ENCODE results near the gene ZNF12.
"Not testable (repeated sequence)": the region's sequence is repeated elsewhere in the genome, so short reads cannot be mapped to it uniquely, and the experiment has no call there.

Gene ZNF12

GRCh38 chr7:6691609-6692106 is 15.1 kb downstream of the ZNF12 start:
- no peak for DNase-seq (ENCODE audit: low spot score)

- DNase-seq (ENCODE audit: low spot score) = no peak
Measured at GRCh38 chr7:6691103-6691502, 15.6 kb downstream of the ZNF12 start.

- no peak for DNase-seq (ENCODE audit: low spot score)
Measured at GRCh38 chr7:6680146-6680545, 26.6 kb downstream of the ZNF12 start.

- DNase-seq (ENCODE audit: low spot score) = no peak
Measured at GRCh38 chr7:6675807-6676405, 30.8 kb downstream of the ZNF12 start.

DNA sequence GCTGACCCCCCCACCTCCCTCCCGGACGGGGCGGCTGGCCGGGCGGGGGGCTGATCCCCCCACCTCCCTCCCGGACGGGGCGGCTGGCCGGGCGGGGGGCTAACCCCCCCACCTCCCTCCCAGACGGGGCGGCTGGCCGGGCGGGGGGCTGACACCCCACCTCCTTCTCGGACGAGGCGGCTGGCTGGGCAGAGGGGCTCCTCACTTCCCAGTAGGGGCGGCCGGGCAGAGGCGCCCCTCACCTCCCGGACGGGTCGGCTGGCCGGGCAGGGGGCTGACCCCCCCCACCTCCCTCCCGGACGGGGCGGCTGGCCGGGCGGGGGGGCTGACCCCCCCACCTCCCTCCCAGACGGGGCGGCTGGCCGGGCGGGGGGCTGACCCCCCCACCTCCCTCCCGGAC is 35.9 kb downstream of the ZNF12 start:
- not testable (repeated sequence) for DNase-seq (ENCODE audit: low spot score)

GRCh38 chr7:6658618-6659345 is 48.0 kb downstream of the ZNF12 start:
- no peak for DNase-seq (ENCODE audit: low spot score)

GRCh38 chr7:6656413-6656812 is 50.3 kb downstream of the ZNF12 start:
- DNase-seq (ENCODE audit: low spot score) = no peak

DNA sequence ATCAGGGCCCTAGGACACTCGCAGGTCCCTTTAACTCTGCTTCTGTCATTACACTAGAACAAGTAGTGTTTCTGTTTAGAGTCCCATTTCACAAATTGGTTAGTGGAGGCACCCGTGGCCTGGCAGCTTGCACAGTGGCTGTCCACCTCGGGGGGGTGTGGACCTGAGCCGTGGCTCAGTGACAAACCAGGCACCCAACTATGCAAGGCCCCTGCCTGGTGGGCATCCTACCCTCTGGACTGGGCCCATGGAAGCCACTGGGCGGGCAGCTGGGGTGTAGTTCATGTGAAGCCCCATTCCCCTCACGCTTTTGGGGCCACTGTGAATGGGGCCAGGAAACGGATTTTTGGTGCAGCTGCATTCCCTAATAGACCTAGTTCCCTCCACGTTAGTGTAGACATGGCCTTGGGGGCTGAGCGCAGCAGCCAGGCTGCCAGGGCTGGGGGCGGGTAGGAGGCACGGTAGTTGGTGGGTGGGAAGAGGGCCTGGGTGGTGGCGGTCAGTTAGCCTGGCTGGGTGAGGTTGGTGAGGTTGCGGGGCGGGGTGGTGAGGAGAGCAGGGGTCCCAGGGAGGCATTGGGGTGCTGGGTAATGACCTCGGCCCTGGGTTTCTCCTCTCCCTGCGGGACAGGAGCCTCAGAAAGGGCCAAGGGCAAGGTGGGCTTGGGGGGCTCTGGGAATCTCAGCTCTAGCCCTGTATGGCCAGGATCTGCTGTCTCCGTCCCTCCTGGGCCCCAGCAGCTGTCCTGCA is 50.9 kb downstream of the ZNF12 start:
- DNase-seq (ENCODE audit: low spot score) = no peak

- no peak for DNase-seq (ENCODE audit: low spot score)
Measured at GRCh38 chr7:6654842-6655610, 51.7 kb downstream of the ZNF12 start.

- no peak for DNase-seq (ENCODE audit: low spot score)
Measured at GRCh38 chr7:6654113-6654841, 52.5 kb downstream of the ZNF12 start.

- no peak for DNase-seq (ENCODE audit: low spot score)
Measured at GRCh38 chr7:6653071-6654003, 53.4 kb downstream of the ZNF12 start.

- DNase-seq (ENCODE audit: low spot score) = no peak
Measured at GRCh38 chr7:6652446-6653011, 54.2 kb downstream of the ZNF12 start.

DNA sequence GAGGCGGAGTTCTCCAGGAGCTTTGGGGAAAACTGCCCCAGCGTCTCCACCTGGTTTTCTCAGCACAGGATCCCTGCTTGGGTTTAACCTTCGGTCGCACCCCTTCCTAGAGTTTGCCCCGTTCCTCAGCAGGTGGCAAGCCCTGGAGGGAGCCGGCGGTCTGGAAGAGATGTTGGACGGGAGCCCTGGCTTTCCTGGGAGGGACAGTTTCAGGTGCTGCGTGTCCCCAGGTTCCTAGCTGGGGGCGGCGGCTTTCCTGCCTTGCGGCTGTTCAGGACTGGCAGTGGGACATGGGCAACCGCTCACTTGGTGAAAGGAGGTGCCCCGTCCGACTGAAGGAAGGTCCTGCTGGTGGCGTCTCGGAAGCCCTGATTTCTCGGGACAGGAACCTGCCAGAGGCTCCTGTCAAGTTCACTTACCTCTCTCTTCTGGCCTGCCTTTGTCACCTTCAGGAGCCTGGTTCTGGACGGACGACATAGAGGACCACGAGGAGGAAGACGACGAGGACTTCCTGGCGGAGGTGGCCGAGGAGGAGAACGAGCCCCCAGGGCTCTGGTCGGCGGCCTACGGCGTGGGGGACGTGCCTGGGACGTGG is 54.8 kb downstream of the ZNF12 start:
- DNase-seq (ENCODE audit: low spot score) = no peak

DNA sequence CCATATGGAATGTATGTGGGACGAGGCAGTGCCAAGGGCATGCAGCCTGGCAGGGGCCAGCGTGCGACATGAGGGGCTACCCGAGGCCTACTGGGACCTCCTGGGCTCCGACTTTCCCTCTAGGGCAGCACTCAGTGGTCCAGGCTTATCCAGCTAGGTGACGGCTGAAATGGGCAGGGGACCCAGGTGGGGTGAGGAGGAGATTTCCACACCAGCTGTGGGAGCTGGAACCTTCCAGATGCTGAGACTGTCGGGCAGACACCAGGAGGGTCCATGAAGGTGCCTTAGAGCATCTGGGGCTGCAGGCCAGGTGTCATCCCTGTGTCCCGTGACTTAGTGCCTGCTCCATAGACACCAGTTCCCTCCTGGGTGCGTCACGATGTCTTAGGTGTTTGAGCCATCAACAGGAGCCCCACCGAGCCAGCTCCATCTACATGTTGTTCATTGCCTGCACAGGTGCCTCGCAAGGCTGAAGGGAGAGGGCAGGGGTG is 56.2 kb downstream of the ZNF12 start:
- DNase-seq (ENCODE audit: low spot score) = no peak

DNA sequence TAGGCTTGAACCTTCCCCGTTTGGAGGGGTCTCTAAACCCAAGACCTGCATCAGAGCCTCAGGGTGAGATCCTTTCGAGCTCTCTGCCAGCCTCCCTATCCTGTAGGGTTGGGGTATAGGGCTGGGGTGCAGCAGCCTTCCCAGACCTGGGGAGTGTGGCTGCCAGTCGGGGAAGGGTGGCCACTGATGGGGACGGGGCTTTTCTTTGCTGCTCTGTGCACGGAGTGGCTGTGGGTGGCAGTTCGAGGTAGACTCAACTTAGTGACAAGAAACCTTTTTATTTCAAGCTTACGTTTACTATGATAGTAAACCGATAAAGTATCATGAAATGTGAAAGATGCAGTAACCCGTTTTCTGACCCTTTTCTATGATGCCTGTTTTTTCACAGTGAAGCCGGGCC is 56.7 kb downstream of the ZNF12 start:
- no peak for DNase-seq (ENCODE audit: low spot score)

DNA sequence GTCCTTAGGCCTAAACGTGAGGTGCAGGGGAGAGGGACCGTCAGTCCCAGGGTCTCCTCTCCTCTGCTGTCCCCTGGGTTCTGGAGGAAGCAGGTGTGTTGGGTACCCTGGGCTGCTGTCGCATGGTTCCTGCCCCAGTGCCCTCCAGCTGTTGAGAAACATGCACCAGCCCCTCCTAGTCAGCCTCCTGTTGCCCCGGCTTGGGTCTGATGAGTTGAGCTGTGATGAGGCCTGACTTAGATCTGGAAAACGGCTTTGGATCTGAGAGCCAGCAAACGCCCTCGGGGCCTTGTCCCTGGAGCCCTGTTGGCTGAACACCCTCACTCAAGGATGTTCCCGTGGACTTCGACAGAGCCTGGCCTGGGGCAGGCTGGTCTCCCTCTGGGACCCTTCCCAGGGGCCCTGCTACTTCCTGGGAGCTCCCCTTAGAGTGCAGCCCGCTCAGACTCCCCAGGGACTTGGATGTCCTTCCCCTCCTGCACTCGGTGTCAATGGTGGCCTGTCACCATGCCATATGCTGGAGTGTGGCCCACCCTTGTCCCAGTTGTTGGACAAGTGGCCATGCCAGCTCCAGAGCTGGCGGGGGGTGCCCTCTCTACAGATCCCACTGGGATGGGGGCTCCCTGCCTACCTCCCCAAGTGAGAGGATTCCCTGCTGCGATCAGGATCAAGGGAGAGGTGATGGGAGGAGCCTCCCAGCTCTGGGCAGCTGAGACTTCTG is 57.3 kb downstream of the ZNF12 start:
- DNase-seq (ENCODE audit: low spot score) = no peak

GRCh38 chr7:6648815-6649104 is 58.0 kb downstream of the ZNF12 start:
- no peak for DNase-seq (ENCODE audit: low spot score)

DNA sequence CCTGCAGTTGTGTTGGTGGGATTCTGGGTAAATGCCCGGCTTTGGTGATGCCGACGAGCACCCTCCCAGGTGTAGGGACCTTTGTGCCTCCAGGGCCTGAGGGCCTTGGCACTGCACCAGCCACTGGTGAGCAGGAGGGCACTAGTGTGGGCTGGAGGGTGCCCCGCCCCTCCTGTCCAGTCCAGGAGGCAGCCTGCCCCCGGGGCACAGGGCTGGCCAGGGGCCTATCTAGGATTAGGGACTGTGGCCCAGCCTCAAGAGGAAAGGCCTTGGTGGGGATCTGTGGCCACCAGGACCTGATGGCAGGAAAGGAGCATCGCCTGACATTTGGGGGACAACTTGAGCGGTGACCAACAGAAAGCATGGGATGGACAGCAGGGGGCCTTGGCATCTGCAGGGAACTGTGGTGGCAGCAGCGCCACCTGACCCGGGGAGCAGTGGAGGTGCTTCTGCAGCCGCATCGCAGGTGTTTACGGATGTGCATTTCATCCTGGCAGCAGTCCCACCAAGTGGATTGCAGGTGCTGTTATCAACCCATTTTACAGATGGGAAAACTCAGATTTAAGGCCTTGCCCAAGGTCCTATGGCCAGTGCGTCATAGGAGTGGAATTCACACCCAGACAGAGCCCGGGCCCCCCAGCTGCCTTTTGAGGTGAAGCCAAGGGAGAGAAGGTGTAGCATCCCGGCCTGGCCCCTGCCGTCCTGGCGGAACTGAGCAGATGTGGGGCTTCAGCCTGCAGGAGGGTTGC is 58.5 kb downstream of the ZNF12 start:
- DNase-seq (ENCODE audit: low spot score) = no peak

All from globus pallidus (tissue), 1 donor.